NOMO-1 treated with dmso at 0.1 percent for 144 hours (cell line): ENCODE data around the gene HNRNPK.
A peak's percentile ranks its signal among the peaks of the same experiment; 100 is the strongest.

Experiments used
- DNase-seq: peaks from one replicate; lab custom pipeline; 2025; ENCODE audit not compliant: unreplicated experiment; lab: John Stamatoyannopoulos, UW

HNRNPK gene

DNA sequence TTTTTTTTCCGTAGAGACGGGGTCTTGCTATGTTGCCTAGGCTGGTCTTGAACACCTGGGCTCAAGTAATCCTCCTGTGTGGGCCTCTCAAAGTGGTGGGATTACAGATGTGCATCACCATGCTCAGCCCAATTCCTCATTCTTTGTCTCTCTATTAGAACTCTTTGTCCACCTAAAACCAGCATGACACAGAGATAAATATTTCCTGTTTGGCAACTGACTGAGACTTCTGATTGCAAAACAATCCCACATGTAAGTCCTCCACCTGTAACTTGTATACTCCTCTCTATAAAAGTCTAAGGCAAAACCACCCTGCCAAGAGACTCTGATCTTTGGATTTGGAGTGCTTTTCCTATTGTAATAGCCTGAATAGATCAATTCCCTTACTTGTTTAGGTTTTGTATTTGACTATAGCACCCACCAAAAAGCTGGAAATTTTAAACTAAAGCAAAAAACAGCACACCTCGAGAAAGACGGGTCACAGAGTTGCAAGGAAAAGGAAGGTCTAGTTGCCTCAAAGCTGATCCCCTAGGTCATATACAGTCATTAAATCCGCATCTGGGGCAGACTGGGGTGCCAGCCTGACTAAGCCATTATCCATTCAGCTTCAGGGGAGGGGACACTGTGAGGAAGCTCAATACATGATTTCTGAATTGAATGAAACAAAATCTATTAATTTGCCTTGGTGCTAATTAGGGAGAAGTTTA is 45.3 kb downstream of the HNRNPK start:
- peak; percentile 17 for DNase-seq

DNA sequence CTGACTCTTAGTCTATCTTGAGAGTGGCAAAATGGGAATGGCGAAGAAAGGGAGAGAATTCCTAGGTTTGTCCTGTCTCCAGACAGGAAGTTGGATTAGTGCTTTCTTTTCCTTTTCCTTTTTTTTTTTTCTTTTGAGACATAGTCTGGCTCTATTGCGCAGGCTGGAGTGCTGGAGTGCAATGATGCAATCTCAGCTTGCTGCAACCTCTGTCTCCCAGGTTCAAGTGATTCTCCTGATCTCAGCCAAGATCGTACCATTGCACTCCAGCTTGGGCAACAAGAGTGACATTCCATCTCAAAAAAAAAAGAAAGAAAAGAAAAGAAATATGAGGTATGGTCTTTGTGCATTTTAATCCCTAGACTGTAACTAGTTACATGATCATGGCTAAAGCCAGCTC is 46.2 kb downstream of the HNRNPK start:
- DNase-seq: no peak

DNA sequence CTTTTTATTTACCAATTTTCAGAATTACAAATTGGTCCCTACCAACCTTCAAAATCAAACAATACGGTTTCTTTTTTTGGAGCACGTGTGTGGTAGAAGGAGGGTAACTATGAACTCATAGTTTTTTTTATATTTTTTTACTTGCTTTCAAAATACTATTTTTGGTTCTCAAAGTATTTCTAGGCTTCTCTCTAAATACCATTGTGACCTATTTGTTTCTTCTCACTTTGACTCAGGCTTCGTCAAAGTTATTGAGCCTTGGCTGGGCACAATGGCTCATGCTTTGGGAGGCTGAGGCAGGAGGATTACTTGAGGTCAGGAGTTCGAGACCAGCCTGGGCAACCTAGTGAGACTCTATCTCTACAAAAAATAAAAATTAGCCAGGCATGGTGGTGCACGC is 47.2 kb downstream of the HNRNPK start:
- no peak for DNase-seq

DNA sequence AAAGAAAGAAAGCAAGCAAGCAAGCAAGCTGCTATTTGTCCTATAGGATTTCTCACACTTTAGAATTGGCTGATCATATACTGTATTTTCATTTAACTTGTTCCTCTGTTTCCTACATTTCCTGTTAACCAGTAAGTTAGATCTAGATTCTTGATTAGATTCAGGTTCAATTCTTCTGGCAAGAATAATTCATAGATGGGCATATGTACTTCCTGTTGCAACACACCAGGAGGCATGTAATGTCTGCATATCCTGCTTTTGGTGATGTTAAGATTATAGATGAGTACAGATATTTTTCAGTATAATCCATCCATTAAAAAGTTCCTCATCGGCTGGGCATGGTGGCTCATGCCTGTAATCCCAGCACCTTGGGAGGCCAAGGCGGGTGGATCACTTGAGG is 48.0 kb downstream of the HNRNPK start:
- no peak for DNase-seq

DNA sequence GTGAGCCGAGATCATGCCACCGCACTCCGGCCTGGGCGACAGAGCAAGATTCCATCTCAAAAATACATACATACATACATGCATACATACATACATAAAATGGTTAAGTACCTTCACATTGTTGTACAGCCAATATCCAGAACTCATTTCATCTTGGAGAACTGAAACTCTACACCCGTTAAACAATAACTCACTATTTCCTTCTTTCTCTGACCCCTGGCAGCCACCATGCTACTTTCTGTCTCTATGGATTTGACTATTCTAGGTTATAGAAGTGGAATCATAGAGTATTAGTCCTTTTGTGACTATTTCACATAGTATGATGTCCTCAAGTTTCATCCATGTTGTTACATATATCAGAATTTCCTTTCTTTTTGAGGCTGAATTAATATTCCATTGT is 49.1 kb downstream of the HNRNPK start:
- DNase-seq: no peak

DNA sequence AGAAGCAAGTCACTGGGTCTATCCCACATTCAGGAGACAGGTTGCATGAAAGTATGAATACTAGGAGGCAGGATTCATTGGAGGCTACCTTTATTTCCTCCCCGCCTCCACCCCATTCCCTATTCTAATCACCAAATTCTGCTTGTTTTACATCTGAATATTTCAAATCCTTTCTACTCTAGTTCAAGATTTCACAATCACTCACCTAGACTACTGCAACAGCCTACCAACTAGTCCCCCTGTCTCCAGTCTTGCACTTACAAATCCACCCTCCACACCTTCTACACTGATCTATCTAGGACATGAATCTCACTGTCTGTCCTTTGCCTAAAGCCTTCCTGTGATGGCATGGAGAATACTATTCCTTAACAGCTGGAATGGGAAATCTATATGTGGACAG is 52.4 kb downstream of the HNRNPK start:
- DNase-seq: no peak

DNA sequence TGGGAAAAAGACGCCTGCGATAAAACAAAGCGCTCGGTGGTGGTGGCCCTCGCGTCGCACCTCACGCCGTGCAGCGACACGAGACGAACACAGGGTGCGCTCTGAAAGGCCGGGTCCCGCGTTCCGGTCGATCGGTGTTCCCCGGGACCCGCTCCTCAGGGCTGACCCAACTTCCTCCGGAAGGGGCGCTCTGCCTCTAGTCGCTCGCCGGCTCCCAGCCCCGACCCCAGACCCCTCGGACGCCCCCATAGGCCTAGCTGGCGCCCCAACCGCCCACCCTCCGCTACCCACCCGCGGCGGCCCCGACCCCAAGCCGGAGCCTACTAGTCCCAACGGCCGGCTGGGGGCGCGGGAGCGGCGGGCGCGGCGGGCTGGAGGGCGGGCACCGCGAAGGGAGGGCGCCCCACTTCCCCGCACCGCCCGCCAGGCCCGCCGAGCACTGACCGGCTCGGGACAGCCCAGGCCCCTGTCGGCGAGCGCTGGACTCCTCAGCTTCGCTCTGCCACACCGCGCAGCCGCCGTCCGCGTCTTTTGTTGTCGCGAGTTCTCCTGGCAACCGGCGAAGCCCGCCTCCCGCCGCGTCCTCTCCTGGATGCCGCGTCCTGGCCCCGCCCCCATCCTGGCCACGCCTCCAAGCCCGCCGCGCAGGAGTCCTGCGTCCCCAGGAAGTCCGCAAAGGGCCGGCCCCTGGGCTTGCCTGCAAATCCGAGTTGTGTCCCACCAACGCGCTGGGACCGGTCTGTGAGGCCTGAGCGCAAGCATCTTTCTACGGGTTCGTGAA is 58.9 kb downstream of the HNRNPK start, which contains the start of gene KIF27:
Gene KIF27, minus strand, starts transcription at position 506 of the 781 bp plus-strand sequence. CDS start 5,841 bp downstream, outside the sequence.
- peak; percentile 72 for DNase-seq

DNA sequence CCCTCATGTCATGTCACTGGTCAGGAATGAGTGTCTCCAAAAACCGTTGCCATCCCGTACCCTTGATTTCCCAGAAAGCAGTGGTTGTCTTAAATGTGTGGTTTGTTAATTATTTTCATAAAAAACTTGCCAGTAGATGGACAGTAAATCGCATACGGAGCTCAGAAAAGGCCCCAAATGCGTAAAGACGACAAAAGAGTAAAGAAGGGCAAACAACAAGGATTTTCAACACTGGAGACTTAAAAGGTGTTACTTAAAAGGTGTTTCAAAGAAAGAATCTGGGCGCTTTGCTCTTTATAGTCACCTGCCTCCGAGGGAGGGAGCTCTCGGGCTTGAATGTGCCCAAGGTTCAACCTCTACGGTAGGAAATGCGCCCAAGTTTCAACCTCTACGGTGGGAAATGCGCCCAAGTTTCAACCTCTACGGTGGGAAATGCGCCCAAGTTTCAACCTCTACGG is 59.5 kb downstream of the HNRNPK start:
- no peak for DNase-seq

DNA sequence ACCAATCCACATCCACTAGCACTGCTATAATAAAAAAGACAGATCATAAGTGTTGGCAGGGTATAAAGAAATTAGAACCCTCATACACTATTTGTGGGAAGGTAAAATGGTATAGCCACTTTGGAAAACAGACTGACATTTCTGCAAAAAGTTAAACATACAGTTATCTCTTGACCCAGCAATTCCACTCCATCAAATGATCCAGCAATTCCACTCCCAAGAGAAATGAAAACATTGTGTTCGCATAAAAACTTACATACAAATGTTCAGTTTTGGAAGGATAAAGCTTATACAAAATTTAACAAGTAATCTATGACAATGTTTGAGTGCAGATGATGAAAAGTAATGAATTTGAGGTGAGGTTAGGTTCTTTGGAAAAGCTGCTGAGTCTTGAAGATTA is 60.9 kb downstream of the HNRNPK start:
- DNase-seq: no peak
